ENCODE measurements around the gene UBE2I. TPM values are rescaled to one million over a fixed set of nuclear protein-coding genes. Genes with fewer than 3 reads are reported as not detected.

The UBE2I gene
- total RNA-seq, 1 experiment from 2014 or later, result 290 TPM

- H3K79me2 ChIP-seq (ENCODE audit: insufficient read depth, low read length), result no peaks in the 10 kb centered on the region
- no peak overlapping the region for H3K27ac Mint-ChIP-seq
- no peak overlapping the region for H3K9ac ChIP-seq (ENCODE audit: extremely low read depth, insufficient read length, low read length)
- peaks cover 0 to 11% of the 10 kb centered on the region in 2 experiments; a peak in 3 of 4 replicates for H3K4me1 Mint-ChIP-seq
- no peak overlapping the region for H3K4me3 Mint-ChIP-seq
- no peaks in the 10 kb centered on the region for H3K27me3 ChIP-seq (ENCODE audit: insufficient read depth, low read length)
- H3K36me3 Mint-ChIP-seq (ENCODE audit: insufficient read depth in 1 of 3, low read depth in 3 of 3), result no peaks in the 10 kb centered on the region; a peak in 1 of 7 replicates
- H3T11ph ChIP-seq (ENCODE audit: low read length), result no peak overlapping the region
- no peak overlapping the region for H3K18ac ChIP-seq (ENCODE audit: insufficient read length, low read depth, low read length)
- H3K9me3 Mint-ChIP-seq, result peaks cover 9% of the 10 kb centered on the region in 2 experiments
- H2AFZ ChIP-seq (ENCODE audit: low read length), result no peak overlapping the region
- H2BK20ac ChIP-seq (ENCODE audit: low read depth, low read length, poor library complexity, severe bottlenecking), result no peak overlapping the region
- H2AK5ac ChIP-seq (ENCODE audit: insufficient read length, low read length), result no peak overlapping the region
- H3K4ac ChIP-seq (ENCODE audit: low read depth, low read length), result no peak overlapping the region
- H3K27ac ChIP-seq (ENCODE audit: insufficient read length, low read depth, low read length), result no peak overlapping the region
- H3K14ac ChIP-seq (ENCODE audit: insufficient read depth, low read length), result no peak overlapping the region
- H2BK12ac ChIP-seq (ENCODE audit: insufficient read length, low read depth, low read length), result no peak overlapping the region
- no peak overlapping the region for H3K56ac ChIP-seq (ENCODE audit: insufficient read length, low read depth, low read length)
- no peaks in the 10 kb centered on the region for H3K79me1 ChIP-seq (ENCODE audit: insufficient read depth, low read depth, low read length, poor library complexity, severe bottlenecking)
- H3K9me3 ChIP-seq (ENCODE audit: control insufficient read depth, low read depth, low read length), result no peaks in the 10 kb centered on the region
- H2BK120ac ChIP-seq (ENCODE audit: low read depth, low read length, poor library complexity, severe bottlenecking), result no peak overlapping the region
- no peak overlapping the region for H3K23ac ChIP-seq (ENCODE audit: insufficient read length, low read depth, low read length)
- peaks cover 34% of the 10 kb centered on the region for H3K27me3 Mint-ChIP-seq (ENCODE audit: low read depth)
- no peak overlapping the region for H3K4me2 ChIP-seq (ENCODE audit: insufficient read depth, insufficient read length, low read length)
- H4K8ac ChIP-seq (replicated peaks; ENCODE audit: insufficient read length, low read depth, low read length), result no peak overlapping the region
- H3K4me1 ChIP-seq (ENCODE audit: insufficient read depth, low read length), result no peaks in the 10 kb centered on the region
- H4K20me1 ChIP-seq (ENCODE audit: control insufficient read depth, insufficient read depth, insufficient read length), result no peaks in the 10 kb centered on the region
- H4K91ac ChIP-seq (ENCODE audit: insufficient read length, low read depth, low read length), result no peak overlapping the region
- WGBS (ENCODE audit: extremely low coverage, insufficient read length, low lambda C conversion rate), result no CpG with 5 or more reads among the region's 36 CpGs
- no peak overlapping the region for H4K5ac ChIP-seq (ENCODE audit: insufficient read length, low read depth, low read length)
- H3K23me2 ChIP-seq (ENCODE audit: insufficient read length, low read depth, low read length, poor library complexity, severe bottlenecking), result no peaks in the 10 kb centered on the region
- TF ChIP-seq, protein P1, sequence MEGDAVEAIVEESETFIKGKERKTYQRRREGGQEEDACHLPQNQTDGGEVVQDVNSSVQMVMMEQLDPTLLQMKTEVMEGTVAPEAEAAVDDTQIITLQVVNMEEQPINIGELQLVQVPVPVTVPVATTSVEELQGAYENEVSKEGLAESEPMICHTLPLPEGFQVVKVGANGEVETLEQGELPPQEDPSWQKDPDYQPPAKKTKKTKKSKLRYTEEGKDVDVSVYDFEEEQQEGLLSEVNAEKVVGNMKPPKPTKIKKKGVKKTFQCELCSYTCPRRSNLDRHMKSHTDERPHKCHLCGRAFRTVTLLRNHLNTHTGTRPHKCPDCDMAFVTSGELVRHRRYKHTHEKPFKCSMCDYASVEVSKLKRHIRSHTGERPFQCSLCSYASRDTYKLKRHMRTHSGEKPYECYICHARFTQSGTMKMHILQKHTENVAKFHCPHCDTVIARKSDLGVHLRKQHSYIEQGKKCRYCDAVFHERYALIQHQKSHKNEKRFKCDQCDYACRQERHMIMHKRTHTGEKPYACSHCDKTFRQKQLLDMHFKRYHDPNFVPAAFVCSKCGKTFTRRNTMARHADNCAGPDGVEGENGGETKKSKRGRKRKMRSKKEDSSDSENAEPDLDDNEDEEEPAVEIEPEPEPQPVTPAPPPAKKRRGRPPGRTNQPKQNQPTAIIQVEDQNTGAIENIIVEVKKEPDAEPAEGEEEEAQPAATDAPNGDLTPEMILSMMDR (conservative IDR thresholded peaks at IDR 0.05), result no peak
- H2BK5ac ChIP-seq (ENCODE audit: insufficient read length, low read length), result no peak overlapping the region
- no peak overlapping the region for H2BK15ac ChIP-seq (ENCODE audit: low read depth, low read length)
- no peak for DNase-seq
Measured at GRCh38 chr16:1260101-1260680, 49.2 kb upstream of the UBE2I start.

All from H9 (cell line).